Stomach (tissue), 9 donors: Measurements from ENCODE around the gene NECTIN3. TPM values are rescaled to one million over a fixed set of nuclear protein-coding genes. Genes with fewer than 3 reads are reported as not detected.

ENCODE experiments used
- DNase-seq, 2 donors: peaks; one replicate each; pipeline versions ENCODE4 v3.0.0 to v3.0.0-alpha.2; 2013 to 2019
- H3K27ac ChIP-seq, 5 donors: fragments of 200-600 bp in 4 of 5; sonication (generic) in 4 of 5; one replicate each; pipeline ENCODE4 v1.5.1; 2013 to 2019; ENCODE audit warnings: mild to moderate bottlenecking in 1 of 5, moderate library complexity in 1 of 5
- H3K27me3 ChIP-seq, 3 donors: fragments of 200-600 bp; sonication (generic); one replicate each; pipeline ENCODE4 v1.5.1; 2017 to 2019; ENCODE audit warnings: mixed run types in 1 of 3
- H3K36me3 ChIP-seq, 4 donors: fragments of 200-600 bp; sonication (generic); 1 replicate in 3 of 4; 2 replicates in 1 of 4; pipeline ENCODE4 v1.5.1; 2016 to 2019
- H3K4me1 ChIP-seq, 4 donors: fragments of 200-600 bp; sonication (generic); one replicate each; pipeline ENCODE4 v1.5.1; 2016 to 2019
- H3K4me3 ChIP-seq, 4 donors: fragments of 200-600 bp; sonication (generic) in 3 of 4; one replicate each; pipeline ENCODE4 v1.5.1; 2016 to 2019; ENCODE audit warnings: mild to moderate bottlenecking in 1 of 4
- H3K9me3 ChIP-seq, 4 donors: fragments of 200-600 bp; sonication (generic); one replicate each; pipeline ENCODE4 v1.5.1; 2016 to 2019
- EP300 ChIP-seq: sonication (generic); formaldehyde crosslinking; IDR thresholded peaks from one replicate; pipeline ENCODE4 v1.6.1; 2017; ENCODE audit warnings: antibody characterized with exemption
- POLR2A ChIP-seq, 4 donors: fragments of 450-650 bp; IDR thresholded peaks; one replicate each; pipeline ENCODE4 v1.6.1; 2016; ENCODE audit warnings: antibody characterized with exemption in 4 of 4, control low read depth in 2 of 4, mild to moderate bottlenecking in 1 of 4, moderate library complexity in 1 of 4
- POLR2AphosphoS5 ChIP-seq, 3 donors: sonication (generic); formaldehyde crosslinking; IDR thresholded peaks; one replicate each; pipeline ENCODE4 v1.6.1; 2016; ENCODE audit warnings: antibody characterized with exemption in 3 of 3
- WGBS, 5 donors: extraction: QIAGEN DNeasy Blood & Tissue Kit in 3 of 5; methylation state at CpG; one replicate each; pipeline versions ENCODE4 v1.1.5 to v1.1.7; 2013 to 2018; 5-methylcytosine and 5-hydroxymethylcytosine counted together
- intact Hi-C: fragments of 100-400 bp; cut with DNase I; formaldehyde crosslinking; loops from one replicate; pipeline ENCODE4 v1.15.1; 2023; ENCODE audit warnings: low total_unique reads
- polyA plus RNA-seq, 3 donors: library from polyadenylated mRNA; stranded (reverse); fragments of 200-250 nt; gene quantifications; one replicate each; pipeline ENCODE4 v1.2.3, GENCODE V29; 2013
- total RNA-seq, 5 donors: library from RNA; depleted of rRNA; stranded (reverse); fragments of >200 nt; gene quantifications; one replicate each; pipeline versions ENCODE4 v1.1.0 to v1.2.3, GENCODE V29; 2014 to 2016
- TF ChIP-seq, protein P1 (sequence below), 7 experiments: fragments of 450-650 bp in 4 of 7; fragments of 200-600 bp in 3 of 7; sonication (generic) in 3 of 7; IDR thresholded peaks; one replicate each; pipeline ENCODE4 v1.5.1; 2016 to 2019; ENCODE audit warnings: antibody characterized with exemption in 7 of 7, control low read depth in 2 of 7, mild to moderate bottlenecking in 1 of 7
- donor health status: healthy with polysubstance abuse.
- donor health status: Bipolar disorder and iron deficiency.
- donor health status: healthy.

The NECTIN3 gene
- total and polyA plus RNA-seq, 8 donors: 2.7 to 92.3 (median 12.6) TPM

DNA sequence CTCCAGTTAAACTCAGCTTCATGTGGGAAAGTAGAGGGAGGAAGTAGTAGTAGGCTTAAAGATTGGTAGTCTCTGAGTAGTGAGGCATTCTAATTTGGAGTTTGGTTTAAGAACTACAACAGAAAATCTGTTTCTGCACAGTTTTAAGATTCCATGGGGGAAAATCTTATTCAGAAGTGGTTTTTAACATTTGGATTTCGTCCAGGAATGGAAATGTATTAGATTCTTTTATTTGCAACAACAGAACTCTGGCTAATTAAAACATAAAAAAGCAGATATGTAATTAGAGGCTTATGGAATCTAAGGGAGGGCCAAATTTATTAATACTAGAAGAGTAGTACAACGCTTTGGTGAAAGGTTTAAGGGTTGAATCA lies 36.0 kb downstream of the NECTIN3 start:
- Histone ChIP-seq H3K4me1 (peaks cover 0 to 21% (median 10%) of the 10 kb centered on the region in 4 donors), H3K36me3 (no peaks in the 10 kb centered on the region), H3K4me3 (no peak overlapping the region), H3K27me3 (no peaks in the 10 kb centered on the region), H3K9me3 (peaks cover 0 to 5% (median 0%) of the 10 kb centered on the region in 4 donors), H3K27ac (no peak overlapping the region)
- no peak for DNase-seq
- WGBS, 5 donors: 39 to 53% (median 46%) methylated on average over 2 of the region's 2 CpGs
- intact Hi-C loops: no loop called here
- TF ChIP-seq, protein P1, sequence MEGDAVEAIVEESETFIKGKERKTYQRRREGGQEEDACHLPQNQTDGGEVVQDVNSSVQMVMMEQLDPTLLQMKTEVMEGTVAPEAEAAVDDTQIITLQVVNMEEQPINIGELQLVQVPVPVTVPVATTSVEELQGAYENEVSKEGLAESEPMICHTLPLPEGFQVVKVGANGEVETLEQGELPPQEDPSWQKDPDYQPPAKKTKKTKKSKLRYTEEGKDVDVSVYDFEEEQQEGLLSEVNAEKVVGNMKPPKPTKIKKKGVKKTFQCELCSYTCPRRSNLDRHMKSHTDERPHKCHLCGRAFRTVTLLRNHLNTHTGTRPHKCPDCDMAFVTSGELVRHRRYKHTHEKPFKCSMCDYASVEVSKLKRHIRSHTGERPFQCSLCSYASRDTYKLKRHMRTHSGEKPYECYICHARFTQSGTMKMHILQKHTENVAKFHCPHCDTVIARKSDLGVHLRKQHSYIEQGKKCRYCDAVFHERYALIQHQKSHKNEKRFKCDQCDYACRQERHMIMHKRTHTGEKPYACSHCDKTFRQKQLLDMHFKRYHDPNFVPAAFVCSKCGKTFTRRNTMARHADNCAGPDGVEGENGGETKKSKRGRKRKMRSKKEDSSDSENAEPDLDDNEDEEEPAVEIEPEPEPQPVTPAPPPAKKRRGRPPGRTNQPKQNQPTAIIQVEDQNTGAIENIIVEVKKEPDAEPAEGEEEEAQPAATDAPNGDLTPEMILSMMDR (IDR thresholded peaks at IDR 0.05): no peak
- TF ChIP-seq POLR2A (IDR thresholded peaks at IDR 0.05): no peak
- TF ChIP-seq EP300: no peak
- TF ChIP-seq POLR2AphosphoS5 (IDR thresholded peaks at IDR 0.05): no peak

DNA sequence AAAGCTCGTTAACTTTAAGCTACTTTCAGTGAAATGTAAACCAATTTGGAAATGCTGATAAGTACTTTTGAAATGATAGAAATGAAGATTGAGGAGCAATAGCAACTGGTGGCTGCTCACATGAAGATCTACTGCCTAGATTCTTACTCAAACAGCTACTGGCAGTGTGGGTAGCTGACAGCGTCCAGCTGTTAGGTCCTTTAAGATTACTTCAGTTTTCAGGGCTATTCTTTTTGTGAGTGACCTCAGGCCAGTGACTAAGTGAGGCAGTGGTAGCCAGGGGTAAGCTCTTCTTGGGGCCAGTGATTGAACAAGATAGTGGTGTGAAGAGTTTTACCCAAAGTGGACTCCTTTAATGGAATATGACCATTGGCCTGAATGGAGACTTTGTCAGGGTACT lies 41.3 kb downstream of the NECTIN3 start:
- Histone ChIP-seq H3K36me3 (no peaks in the 10 kb centered on the region), H3K27me3 (no peaks in the 10 kb centered on the region), H3K4me1 (peaks cover 0 to 20% (median 2%) of the 10 kb centered on the region in 4 donors), H3K9me3 (no peaks in the 10 kb centered on the region), H3K4me3 (no peak overlapping the region), H3K27ac (no peak overlapping the region)
- WGBS, 5 donors: 55 to 68% (median 59%) methylated on average over 2 of the region's 2 CpGs
- TF ChIP-seq, protein P1 (IDR thresholded peaks at IDR 0.05): no peak
- TF ChIP-seq POLR2A (IDR thresholded peaks at IDR 0.05) (no peak), EP300 (no peak), POLR2AphosphoS5 (IDR thresholded peaks at IDR 0.05) (no peak)
- intact Hi-C loops: no loop called here
- DNase-seq: no peak

DNA sequence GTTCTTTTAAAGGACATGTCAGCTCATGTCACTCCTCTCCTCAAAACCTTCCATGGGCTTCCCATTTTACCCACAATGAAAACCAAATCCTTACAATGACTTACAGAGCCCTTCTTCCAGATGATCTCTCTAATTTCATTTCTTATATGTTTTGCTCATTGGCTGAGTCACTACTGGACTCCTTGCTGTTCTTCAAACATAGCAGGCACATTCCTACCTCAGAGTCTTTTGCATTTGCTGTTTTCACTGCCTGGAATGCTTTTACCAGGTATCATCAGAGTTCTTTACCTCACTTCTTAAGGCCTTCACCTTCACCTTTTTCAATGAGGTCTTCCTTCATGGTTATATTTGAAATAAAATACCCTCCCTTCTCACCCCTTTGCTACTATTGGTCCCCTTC lies 57.3 kb downstream of the NECTIN3 start:
- no peaks in the 10 kb centered on the region for H3K27me3 ChIP-seq
- no peaks in the 10 kb centered on the region for H3K4me1 ChIP-seq
- H3K4me3 ChIP-seq: no peak overlapping the region
- H3K27ac ChIP-seq: no peak overlapping the region
- no peaks in the 10 kb centered on the region for H3K9me3 ChIP-seq
- no peak for TF ChIP-seq POLR2AphosphoS5 (IDR thresholded peaks at IDR 0.05)
- TF ChIP-seq, protein P1 (IDR thresholded peaks at IDR 0.05): no peak
- no peak for TF ChIP-seq EP300
- no peak for TF ChIP-seq POLR2A (IDR thresholded peaks at IDR 0.05)
- intact Hi-C loops: no loop called here
- DNase-seq: no peak
- peaks cover 0 to 23% (median 20%) of the 10 kb centered on the region in 4 donors for H3K36me3 ChIP-seq

DNA sequence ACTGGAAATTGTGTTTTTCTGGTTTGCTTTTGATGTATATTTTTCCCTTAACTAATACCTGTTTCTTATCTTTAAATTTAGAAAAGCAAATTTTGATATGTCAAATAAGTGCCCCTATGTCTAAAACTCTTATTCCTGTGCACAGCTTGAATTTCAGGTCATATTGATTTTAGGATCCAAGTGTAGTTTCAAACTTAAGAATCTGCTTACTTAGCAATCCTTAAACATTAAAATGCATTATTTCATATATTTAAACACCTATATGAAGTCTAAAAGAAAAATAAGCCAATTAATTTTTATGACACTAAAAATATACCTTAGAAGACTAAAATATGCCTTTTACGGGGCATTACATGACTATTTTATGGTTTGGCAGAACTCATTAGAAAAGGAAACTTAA lies 59.2 kb downstream of the NECTIN3 start:
- TF ChIP-seq POLR2AphosphoS5 (IDR thresholded peaks at IDR 0.05): no peak
- no peak for TF ChIP-seq EP300
- TF ChIP-seq, protein P1 (IDR thresholded peaks at IDR 0.05): no peak
- no peak for TF ChIP-seq POLR2A (IDR thresholded peaks at IDR 0.05)
- WGBS, 5 donors: 92 to 100% (median 100%) methylated on average over 1 of the region's 1 CpG
- H3K27me3 ChIP-seq: no peaks in the 10 kb centered on the region
- H3K4me1 ChIP-seq: no peaks in the 10 kb centered on the region
- no peak overlapping the region for H3K27ac ChIP-seq
- no peaks in the 10 kb centered on the region for H3K9me3 ChIP-seq
- no peak for DNase-seq
- intact Hi-C loops: no loop called here
- no peak overlapping the region for H3K4me3 ChIP-seq
- H3K36me3 ChIP-seq: peaks cover 0 to 23% (median 17%) of the 10 kb centered on the region in 4 donors
